Osteoblast (primary cell): Measurements from ENCODE around the gene TSEN34. TPM values are rescaled to one million over a fixed set of nuclear protein-coding genes. Genes with fewer than 3 reads are reported as not detected.
"Not testable (repeated sequence)": the region's sequence is repeated elsewhere in the genome, so short reads cannot be mapped to it uniquely, and the experiment has no call there.

ENCODE experiments used
- DNase-seq: peaks from one replicate; pipeline ENCODE4 v3.0.0; 2011; ENCODE audit warnings: low spot score, mixed read lengths; ENCODE audit not compliant: insufficient read length; ENCODE audit errors: missing footprints
- H2AFZ ChIP-seq: 2 replicates; pipeline ENCODE4 v1.6.0; 2011; ENCODE audit warnings: mild to moderate bottlenecking, low read length
- H3K27ac ChIP-seq: 2 replicates; pipeline ENCODE4 v1.5.1; 2011; ENCODE audit warnings: mild to moderate bottlenecking, low read depth, low read length, moderate library complexity
- H3K27me3 ChIP-seq: 2 replicates; pipeline ENCODE4 v1.6.0; 2012; ENCODE audit warnings: mild to moderate bottlenecking, control low read depth, inconsistent platforms, low read length, moderate library complexity; ENCODE audit not compliant: insufficient read depth
- H3K36me3 ChIP-seq: 2 replicates; pipeline ENCODE4 v1.5.1; 2011; ENCODE audit warnings: mild to moderate bottlenecking, low read length, control low read depth, moderate library complexity; ENCODE audit not compliant: insufficient read depth
- H3K4me1 ChIP-seq: 2 replicates; pipeline ENCODE4 v1.5.1; 2011; ENCODE audit warnings: mild to moderate bottlenecking, low read length, control low read depth, moderate library complexity; ENCODE audit not compliant: insufficient read depth
- H3K4me2 ChIP-seq: 2 replicates; pipeline ENCODE4 v1.6.0; 2011; ENCODE audit warnings: mild to moderate bottlenecking, low read length; ENCODE audit not compliant: insufficient read depth
- H3K4me3 ChIP-seq: fragments of 200-600 bp; sonication (generic); 3 replicates; pipeline ENCODE4 v1.5.1; 2012; ENCODE audit warnings: mild to moderate bottlenecking, low read length, inconsistent platforms; ENCODE audit not compliant: insufficient read depth
- H3K79me2 ChIP-seq: 2 replicates; pipeline ENCODE4 v1.6.0; 2012; ENCODE audit warnings: mild to moderate bottlenecking, low read length, control low read depth, inconsistent platforms; ENCODE audit not compliant: insufficient read depth
- H3K9me3 ChIP-seq: 2 replicates; pipeline ENCODE4 v1.5.1; 2011; ENCODE audit warnings: low read depth, low read length, control low read depth
- H4K20me1 ChIP-seq: 2 replicates; pipeline ENCODE4 v1.6.0; 2012; ENCODE audit warnings: mild to moderate bottlenecking, low read length, control low read depth; ENCODE audit not compliant: insufficient read depth
- total RNA-seq: library from RNA; depleted of rRNA; stranded (reverse); fragments of >200 nt; gene quantifications from 2 replicates; pipeline ENCODE4 v1.2.3, GENCODE V29; 2012
- TF ChIP-seq, protein P1 (sequence below): IDR thresholded peaks from 2 replicates; pipeline ENCODE4 v1.5.1; 2011; ENCODE audit warnings: mild to moderate bottlenecking, low read depth, low read length, moderate library complexity; ENCODE audit errors: extremely low read depth

The TSEN34 gene
- total RNA-seq, 1 donor, result 73.1 TPM

- not testable (repeated sequence) for H4K20me1 ChIP-seq, H2AFZ ChIP-seq, H3K4me2 ChIP-seq, H3K4me1 ChIP-seq, H3K4me3 ChIP-seq, H3K27me3 ChIP-seq, H3K9me3 ChIP-seq, H3K36me3 ChIP-seq, H3K27ac ChIP-seq, H3K79me2 ChIP-seq, DNase-seq
Observed at GRCh38 chr19:54222474-54223276, 31.6 kb downstream of the TSEN34 start, which contains the start of gene LILRB3. TSS of gene LILRB3 (minus strand) at chr19:54223007. CDS start at chr19:54222976, 31 bp downstream.

GRCh38 chr19:54223277-54223936 is 32.3 kb downstream of the TSEN34 start:
- peak; percentile 8 for DNase-seq
- H3K27ac ChIP-seq, H4K20me1 ChIP-seq, H2AFZ ChIP-seq, H3K4me2 ChIP-seq, H3K27me3 ChIP-seq, H3K4me1 ChIP-seq, H3K9me3 ChIP-seq, H3K4me3 ChIP-seq, H3K79me2 ChIP-seq, H3K36me3 ChIP-seq: not testable (repeated sequence)

- H3K36me3 ChIP-seq, H3K9me3 ChIP-seq, DNase-seq, H2AFZ ChIP-seq, H3K4me1 ChIP-seq, H3K4me3 ChIP-seq, H3K27me3 ChIP-seq, H3K79me2 ChIP-seq, H3K27ac ChIP-seq, H4K20me1 ChIP-seq, H3K4me2 ChIP-seq: not testable (repeated sequence)
Observed at GRCh38 chr19:54223937-54224281, 32.8 kb downstream of the TSEN34 start.

- H3K27me3 ChIP-seq, H3K4me2 ChIP-seq, H4K20me1 ChIP-seq, H3K36me3 ChIP-seq, H3K4me1 ChIP-seq, H3K9me3 ChIP-seq, H3K4me3 ChIP-seq, H3K27ac ChIP-seq, H2AFZ ChIP-seq, H3K79me2 ChIP-seq: not testable (repeated sequence)
- DNase-seq, result peak; percentile 9
Observed at GRCh38 chr19:54224619-54225018, 33.5 kb downstream of the TSEN34 start.

DNA sequence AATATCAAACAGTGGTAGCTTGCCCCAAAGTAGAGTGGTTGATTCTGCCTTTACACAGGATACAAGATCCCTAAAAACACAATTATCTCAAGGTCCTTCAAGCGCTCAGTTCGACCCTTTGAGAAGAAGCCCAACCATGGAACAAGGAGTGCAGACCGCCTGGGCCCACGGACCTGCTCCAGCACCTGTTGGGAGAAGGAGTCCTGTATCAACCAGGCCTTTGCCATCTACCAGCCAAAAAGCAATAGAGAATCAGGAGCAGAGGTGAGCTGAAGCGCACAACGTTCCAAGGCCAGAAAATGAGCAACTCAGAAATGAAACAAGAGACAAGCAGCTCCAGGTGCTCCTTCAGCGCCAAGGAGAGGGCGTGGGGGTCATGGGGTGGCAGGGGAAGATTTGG is 38.0 kb downstream of the TSEN34 start:
- Histone ChIP-seq H2AFZ (no peak overlapping the region), H3K4me2 (no peak overlapping the region), H3K27ac (no peak overlapping the region), H4K20me1 (no peaks in the 10 kb centered on the region), H3K27me3 (peaks cover 2% of the 10 kb centered on the region), H3K4me1 (no peaks in the 10 kb centered on the region), H3K9me3 (no peaks in the 10 kb centered on the region), H3K36me3 (no peaks in the 10 kb centered on the region), H3K4me3 (no peak overlapping the region), H3K79me2 (no peaks in the 10 kb centered on the region)
- peak; percentile 17 for DNase-seq
- TF ChIP-seq, protein P1, sequence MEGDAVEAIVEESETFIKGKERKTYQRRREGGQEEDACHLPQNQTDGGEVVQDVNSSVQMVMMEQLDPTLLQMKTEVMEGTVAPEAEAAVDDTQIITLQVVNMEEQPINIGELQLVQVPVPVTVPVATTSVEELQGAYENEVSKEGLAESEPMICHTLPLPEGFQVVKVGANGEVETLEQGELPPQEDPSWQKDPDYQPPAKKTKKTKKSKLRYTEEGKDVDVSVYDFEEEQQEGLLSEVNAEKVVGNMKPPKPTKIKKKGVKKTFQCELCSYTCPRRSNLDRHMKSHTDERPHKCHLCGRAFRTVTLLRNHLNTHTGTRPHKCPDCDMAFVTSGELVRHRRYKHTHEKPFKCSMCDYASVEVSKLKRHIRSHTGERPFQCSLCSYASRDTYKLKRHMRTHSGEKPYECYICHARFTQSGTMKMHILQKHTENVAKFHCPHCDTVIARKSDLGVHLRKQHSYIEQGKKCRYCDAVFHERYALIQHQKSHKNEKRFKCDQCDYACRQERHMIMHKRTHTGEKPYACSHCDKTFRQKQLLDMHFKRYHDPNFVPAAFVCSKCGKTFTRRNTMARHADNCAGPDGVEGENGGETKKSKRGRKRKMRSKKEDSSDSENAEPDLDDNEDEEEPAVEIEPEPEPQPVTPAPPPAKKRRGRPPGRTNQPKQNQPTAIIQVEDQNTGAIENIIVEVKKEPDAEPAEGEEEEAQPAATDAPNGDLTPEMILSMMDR, result no peak
